Cortex of kidney (tissue), 1 donor: ENCODE measurements around the gene PCDHB16.
"Not testable (repeated sequence)": the region's sequence is repeated elsewhere in the genome, so short reads cannot be mapped to it uniquely, and the experiment has no call there.

ENCODE experiments used
- DNase-seq: peaks from one replicate; lab custom pipeline; 2025; lab: John Stamatoyannopoulos, UW

Gene PCDHB16

DNA sequence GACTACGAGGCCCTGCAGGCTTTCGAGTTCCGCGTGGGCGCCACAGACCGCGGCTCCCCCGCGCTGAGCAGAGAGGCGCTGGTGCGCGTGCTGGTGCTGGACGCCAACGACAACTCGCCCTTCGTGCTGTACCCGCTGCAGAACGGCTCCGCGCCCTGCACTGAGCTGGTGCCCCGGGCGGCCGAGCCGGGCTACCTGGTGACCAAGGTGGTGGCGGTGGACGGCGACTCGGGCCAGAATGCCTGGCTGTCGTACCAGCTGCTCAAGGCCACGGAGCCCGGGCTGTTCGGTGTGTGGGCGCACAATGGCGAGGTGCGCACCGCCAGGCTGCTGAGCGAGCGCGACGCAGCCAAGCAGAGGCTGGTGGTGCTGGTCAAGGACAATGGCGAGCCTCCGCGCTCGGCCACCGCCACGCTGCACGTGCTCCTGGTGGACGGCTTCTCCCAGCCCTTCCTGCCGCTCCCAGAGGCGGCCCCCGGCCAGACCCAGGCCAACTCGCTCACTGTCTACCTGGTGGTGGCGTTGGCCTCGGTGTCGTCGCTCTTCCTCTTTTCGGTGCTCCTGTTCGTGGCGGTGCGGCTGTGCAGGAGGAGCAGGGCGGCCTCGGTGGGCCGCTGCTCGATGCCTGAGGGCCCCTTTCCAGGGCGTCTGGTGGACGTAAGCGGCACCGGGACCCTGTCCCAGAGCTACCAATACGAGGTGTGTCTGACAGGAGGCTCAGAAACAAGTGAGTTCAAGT lies 2.1 kb downstream of the PCDHB16 start:
- not testable (repeated sequence) for DNase-seq

DNA sequence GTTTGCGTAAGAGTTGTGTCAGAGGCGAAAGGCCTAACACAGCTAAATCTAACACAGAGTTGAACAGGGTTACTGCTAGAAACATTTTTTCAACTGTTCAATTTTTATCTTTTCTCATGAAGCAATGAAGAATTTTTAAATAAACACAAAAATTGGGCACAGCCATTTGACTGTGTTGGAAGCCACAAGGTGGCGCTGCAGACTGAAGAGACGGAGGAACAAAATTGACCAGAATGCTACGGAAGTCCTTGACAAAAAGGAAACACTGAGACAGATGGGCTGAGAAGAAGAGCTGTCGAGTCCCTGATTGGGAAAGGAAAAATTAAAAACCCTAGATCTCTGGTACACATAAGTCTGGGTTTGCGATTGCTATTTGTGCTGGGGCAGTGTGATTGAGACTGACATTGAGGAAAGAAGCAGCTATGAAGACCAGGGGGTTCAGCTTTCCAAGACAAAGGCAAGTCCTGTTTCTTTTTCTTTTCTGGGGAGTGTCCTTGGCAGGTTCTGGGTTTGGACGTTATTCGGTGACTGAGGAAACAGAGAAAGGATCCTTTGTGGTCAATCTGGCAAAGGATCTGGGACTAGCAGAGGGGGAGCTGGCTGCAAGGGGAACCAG lies 4.8 kb downstream of the PCDHB16 start, which contains the start of gene PCDHB9:
PCDHB9 (plus strand) TSS at position 265 of the 616 bp plus-strand sequence; CDS start at position 423, 158 bp downstream.
- no peak for DNase-seq

DNA sequence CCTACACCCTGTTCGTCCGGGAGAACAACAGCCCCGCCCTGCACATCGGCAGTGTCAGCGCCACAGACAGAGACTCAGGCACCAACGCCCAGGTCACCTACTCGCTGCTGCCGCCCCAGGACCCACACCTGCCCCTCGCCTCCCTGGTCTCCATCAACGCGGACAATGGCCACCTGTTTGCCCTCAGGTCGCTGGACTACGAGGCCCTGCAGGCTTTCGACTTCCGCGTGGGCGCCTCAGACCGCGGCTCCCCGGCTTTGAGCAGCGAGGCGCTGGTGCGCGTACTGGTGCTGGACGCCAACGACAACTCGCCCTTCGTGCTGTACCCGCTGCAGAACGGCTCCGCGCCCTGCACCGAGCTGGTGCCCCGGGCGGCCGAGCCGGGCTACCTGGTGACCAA lies 6.5 kb downstream of the PCDHB16 start:
- DNase-seq = not testable (repeated sequence)

DNA sequence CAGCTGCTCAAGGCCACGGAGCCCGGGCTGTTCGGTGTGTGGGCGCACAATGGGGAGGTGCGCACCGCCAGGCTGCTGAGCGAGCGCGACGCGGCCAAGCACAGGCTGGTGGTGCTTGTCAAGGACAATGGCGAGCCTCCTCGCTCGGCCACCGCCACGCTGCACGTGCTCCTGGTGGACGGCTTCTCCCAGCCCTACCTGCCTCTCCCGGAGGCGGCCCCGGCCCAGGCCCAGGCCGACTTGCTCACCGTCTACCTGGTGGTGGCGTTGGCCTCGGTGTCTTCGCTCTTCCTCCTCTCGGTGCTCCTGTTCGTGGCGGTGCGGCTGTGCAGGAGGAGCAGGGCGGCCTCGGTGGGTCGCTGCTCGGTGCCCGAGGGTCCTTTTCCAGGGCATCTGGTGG lies 6.9 kb downstream of the PCDHB16 start:
- DNase-seq = not testable (repeated sequence)

DNA sequence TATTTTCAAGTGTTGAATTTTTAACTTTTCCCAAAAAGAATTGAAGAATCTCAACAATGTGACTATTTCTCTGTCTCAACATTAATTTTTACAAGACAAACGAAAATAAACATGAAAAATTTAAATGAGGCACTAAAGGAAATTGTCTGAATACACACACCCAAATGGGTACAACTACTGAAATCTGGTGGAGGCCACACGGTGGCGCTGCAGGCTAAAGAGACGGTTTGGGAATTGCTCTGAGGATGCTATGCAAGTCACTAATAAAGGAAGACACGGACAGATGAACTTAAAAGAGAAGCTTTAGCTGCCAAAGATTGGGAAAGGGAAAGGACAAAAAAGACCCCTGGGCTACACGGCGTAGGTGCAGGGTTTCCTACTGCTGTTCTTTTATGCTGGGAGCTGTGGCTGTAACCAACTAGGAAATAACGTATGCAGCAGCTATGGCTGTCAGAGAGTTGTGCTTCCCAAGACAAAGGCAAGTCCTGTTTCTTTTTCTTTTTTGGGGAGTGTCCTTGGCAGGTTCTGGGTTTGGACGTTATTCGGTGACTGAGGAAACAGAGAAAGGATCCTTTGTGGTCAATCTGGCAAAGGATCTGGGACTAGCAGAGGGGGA lies 10.0 kb downstream of the PCDHB16 start, which contains the start of gene PCDHB10:
PCDHB10 (plus strand) TSS at position 244 of the 616 bp plus-strand sequence; CDS start at position 444, 200 bp downstream.
- no peak for DNase-seq

DNA sequence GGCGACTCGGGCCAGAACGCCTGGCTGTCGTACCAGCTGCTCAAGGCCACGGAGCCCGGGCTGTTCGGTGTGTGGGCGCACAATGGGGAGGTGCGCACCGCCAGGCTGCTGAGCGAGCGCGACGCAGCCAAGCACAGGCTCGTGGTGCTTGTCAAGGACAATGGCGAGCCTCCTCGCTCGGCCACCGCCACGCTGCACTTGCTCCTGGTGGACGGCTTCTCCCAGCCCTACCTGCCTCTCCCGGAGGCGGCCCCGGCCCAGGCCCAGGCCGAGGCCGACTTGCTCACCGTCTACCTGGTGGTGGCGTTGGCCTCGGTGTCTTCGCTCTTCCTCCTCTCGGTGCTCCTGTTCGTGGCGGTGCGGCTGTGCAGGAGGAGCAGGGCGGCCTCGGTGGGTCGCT lies 12.1 kb downstream of the PCDHB16 start:
- DNase-seq = not testable (repeated sequence)

DNA sequence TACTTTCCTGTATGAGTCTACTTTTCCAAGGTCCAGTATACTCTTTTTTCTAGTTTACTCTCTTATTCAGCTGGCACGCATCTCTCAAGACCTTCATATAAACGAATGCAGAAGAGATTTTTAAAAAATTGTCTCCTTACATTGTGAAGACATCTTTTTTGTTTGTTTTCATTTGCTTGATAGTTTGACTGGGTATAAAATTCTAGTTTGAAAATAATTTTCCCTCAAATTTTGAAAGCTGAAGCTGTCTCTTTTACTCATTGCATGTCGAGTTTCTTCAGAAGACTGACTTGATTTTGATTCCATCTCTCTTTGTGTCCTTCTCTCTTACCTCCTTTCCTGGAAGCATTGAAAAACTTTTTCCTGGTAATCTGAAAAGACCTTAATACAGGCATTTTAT lies 14.2 kb downstream of the PCDHB16 start:
- no peak for DNase-seq

DNA sequence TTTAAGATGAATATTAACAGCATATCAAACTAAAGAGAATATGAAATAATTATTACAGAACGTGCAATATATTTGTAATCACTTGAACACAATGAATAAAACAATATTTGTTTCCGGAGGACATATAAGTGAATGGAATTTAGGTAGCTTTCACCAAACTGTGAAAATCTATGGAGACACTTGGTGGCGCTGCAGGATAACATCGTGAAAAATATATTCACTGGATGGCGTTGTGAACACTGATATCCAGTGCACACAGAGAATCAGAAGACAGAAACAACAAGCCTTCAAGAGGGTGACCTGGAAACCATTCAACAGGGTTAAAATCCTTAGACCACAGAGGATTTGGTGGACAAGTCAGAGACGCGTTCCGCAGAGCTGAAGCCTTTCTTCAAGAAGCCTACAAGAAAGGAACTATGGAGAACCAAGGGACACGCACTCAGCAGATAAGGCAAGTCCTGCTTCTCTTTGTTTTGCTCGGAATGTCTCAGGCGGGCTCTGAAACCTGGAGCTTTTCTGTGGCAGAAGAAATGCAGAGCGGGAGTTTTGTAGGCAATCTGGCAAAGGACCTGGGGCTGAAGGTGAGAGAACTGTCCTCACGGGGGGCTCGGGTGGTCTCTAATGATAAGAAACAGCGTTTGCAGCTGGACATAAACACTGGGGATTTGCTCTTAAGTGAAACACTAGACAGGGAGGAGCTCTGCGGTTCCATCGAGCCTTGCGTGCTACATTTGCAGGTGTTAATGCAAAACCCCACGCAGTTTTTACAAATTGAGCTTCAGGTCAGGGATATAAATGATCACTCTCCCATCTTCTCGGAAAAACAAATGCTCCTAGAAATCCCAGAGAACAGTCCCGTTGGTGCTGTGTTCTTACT lies 17.4 kb downstream of the PCDHB16 start, which contains the start of gene PCDHB11:
PCDHB11 (plus strand) TSS at position 269 of the 877 bp plus-strand sequence; CDS start at position 417, 148 bp downstream.
- DNase-seq = no peak

DNA sequence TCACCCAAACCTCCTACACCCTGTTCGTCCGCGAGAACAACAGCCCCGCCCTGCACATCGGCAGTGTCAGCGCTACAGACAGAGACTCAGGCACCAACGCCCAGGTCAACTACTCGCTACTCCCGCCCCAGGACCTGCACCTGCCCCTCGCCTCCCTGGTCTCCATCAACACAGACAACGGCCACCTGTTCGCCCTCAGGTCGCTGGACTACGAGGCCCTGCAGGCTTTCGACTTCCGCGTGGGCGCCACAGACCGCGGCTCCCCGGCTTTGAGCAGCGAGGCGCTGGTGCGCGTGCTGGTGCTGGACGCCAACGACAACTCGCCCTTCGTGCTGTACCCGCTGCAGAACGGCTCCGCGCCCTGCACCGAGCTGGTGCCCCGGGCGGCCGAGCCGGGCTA lies 18.9 kb downstream of the PCDHB16 start:
- DNase-seq = not testable (repeated sequence)

DNA sequence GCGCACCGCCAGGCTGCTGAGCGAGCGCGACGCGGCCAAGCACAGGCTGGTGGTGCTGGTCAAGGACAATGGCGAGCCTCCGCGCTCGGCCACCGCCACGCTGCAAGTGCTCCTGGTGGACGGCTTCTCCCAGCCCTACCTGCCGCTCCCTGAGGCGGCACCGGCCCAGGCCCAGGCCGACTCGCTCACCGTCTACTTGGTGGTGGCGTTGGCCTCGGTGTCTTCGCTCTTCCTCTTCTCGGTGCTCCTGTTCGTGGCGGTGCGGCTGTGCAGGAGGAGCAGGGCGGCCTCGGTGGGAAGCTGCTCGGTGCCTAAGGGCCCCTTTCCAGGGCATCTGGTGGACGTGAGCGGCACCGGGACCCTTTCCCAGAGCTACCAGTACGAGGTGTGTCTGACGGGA lies 19.5 kb downstream of the PCDHB16 start:
- DNase-seq = not testable (repeated sequence)

DNA sequence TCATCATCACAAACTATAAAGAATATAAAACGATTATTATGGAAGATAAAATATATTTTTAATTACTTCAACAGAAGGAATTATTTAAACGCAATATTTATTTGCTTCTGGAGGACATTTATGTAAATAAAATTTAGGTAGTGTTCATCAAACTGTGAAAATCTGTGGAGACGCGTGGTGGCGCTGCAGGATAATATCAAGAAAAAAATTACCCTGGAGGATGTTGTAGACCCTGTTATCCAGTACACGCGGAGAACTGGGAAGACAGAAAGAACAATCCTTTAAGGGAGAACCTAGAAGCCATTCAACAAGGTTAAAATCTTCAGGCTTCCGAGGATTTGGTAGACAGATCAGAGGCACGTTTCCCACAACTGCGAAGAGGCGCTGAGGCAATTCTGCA lies 26.3 kb downstream of the PCDHB16 start, which contains the start of gene PCDHB12:
PCDHB12 (plus strand) TSS at position 242 of the 400 bp plus-strand sequence. CDS start 189 bp downstream, outside the sequence.
- DNase-seq = no peak

DNA sequence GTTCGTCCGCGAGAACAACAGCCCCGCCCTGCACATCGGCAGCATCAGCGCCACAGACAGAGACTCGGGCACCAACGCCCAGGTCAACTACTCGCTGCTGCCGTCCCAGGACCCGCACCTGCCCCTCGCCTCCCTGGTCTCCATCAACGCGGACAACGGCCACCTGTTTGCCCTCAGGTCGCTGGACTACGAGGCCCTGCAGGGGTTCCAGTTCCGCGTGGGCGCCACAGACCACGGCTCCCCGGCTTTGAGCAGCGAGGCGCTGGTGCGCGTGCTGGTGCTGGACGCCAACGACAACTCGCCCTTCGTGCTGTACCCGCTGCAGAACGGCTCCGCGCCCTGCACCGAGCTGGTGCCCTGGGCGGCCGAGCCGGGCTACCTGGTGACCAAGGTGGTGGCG lies 28.1 kb downstream of the PCDHB16 start:
- DNase-seq = not testable (repeated sequence)

DNA sequence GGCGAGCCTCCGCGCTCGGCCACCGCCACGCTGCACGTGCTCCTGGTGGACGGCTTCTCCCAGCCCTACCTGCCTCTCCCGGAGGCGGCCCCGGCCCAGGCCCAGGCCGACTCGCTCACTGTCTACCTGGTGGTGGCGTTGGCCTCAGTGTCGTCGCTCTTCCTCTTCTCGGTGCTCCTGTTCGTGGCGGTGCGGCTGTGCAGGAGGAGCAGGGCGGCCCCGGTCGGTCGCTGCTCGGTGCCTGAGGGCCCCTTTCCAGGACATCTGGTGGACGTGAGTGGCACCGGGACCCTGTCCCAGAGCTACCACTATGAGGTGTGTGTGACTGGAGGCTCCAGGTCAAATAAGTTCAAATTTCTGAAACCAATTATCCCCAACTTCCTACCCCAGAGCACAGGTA lies 28.7 kb downstream of the PCDHB16 start:
- DNase-seq = not testable (repeated sequence)

DNA sequence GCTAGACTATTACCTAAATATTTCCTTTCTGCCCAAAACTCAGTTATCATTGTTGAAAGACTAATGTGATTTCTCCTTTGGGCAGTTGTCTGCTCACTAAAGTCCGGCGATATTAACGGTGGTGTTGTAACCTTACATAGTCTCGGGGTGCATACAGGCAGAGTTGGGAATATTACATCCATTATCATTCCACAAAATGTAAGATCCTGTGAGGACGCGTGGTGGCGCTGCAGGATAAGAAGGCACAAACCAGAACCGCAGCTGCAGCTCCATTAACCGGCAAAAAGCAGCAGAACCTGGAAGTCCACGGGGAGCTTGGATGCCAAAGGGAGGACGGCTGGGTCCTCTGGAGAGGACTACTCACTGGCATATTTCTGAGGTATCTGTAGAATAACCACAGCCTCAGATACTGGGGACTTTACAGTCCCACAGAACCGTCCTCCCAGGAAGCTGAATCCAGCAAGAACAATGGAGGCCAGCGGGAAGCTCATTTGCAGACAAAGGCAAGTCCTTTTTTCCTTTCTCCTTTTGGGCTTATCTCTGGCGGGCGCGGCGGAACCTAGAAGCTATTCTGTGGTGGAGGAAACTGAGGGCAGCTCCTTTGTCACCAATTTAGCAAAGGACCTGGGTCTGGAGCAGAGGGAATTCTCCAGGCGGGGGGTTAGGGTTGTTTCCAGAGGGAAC lies 31.6 kb downstream of the PCDHB16 start, which contains the start of gene PCDHB13:
PCDHB13 (plus strand) TSS at position 264 of the 684 bp plus-strand sequence; CDS start at position 469, 205 bp downstream.
- DNase-seq = not testable (repeated sequence)

DNA sequence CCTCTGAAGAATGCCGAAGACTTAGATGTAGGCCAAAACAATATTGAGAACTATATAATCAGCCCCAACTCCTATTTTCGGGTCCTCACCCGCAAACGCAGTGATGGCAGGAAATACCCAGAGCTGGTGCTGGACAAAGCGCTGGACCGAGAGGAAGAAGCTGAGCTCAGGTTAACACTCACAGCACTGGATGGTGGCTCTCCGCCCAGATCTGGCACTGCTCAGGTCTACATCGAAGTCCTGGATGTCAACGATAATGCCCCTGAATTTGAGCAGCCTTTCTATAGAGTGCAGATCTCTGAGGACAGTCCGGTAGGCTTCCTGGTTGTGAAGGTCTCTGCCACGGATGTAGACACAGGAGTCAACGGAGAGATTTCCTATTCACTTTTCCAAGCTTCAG lies 32.4 kb downstream of the PCDHB16 start:
- DNase-seq = not testable (repeated sequence)

DNA sequence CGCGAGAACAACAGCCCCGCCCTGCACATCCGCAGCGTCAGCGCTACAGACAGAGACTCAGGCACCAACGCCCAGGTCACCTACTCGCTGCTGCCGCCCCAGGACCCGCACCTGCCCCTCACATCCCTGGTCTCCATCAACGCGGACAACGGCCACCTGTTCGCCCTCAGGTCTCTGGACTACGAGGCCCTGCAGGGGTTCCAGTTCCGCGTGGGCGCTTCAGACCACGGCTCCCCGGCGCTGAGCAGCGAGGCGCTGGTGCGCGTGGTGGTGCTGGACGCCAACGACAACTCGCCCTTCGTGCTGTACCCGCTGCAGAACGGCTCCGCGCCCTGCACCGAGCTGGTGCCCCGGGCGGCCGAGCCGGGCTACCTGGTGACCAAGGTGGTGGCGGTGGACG lies 33.3 kb downstream of the PCDHB16 start:
- not testable (repeated sequence) for DNase-seq

DNA sequence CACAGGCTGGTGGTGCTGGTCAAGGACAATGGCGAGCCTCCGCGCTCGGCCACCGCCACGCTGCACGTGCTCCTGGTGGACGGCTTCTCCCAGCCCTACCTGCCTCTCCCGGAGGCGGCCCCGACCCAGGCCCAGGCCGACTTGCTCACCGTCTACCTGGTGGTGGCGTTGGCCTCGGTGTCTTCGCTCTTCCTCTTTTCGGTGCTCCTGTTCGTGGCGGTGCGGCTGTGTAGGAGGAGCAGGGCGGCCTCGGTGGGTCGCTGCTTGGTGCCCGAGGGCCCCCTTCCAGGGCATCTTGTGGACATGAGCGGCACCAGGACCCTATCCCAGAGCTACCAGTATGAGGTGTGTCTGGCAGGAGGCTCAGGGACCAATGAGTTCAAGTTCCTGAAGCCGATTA lies 33.8 kb downstream of the PCDHB16 start:
- DNase-seq = not testable (repeated sequence)

DNA sequence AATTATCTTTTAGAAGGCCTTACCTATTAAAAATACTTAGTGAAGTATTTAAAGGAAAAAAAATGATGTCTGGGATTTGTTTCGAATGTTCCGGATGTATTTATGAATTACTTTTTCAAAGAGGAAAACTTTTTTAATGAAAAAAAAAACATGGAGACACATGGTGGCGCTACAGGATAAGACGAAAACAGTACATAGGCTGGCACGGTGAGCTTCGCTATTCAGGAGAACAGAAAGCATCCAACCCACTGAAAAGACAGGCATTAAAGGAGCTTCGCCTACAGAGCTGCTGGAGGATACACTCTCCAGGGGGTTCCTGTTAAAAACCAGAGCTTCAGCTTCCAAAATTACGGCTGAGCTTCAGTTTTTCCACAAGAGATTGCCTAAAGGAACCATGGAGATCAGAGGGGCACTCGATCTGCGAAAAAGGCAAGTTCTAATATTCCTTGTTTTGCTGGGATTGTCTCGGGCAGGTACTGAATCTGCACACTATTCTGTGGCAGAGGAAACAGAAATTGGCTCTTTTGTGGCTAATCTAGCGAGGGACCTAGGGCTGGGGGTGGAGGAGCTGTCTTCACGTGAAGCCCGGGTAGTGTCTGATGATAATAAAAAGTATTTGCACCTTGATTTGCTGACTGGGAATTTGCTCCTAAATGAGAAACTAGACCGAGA lies 41.1 kb downstream of the PCDHB16 start, which contains the start of gene PCDHB14:
PCDHB14 (plus strand) TSS at position 232 of the 672 bp plus-strand sequence; CDS start at position 395, 163 bp downstream.
- no peak for DNase-seq

DNA sequence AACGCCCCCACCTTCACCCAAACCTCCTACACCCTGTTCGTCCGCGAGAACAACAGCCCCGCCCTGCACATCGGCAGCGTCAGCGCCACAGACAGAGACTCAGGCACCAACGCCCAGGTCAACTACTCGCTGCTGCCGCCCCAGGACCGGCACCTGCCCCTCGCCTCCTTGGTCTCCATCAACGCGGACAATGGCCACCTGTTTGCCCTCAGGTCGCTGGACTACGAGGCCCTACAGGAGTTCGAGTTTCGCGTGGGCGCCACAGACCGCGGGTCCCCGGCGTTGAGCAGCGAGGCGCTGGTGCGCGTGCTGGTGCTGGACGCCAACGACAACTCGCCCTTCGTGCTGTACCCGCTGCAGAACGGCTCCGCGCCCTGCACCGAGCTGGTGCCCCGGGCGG lies 42.7 kb downstream of the PCDHB16 start:
- DNase-seq = not testable (repeated sequence)

DNA sequence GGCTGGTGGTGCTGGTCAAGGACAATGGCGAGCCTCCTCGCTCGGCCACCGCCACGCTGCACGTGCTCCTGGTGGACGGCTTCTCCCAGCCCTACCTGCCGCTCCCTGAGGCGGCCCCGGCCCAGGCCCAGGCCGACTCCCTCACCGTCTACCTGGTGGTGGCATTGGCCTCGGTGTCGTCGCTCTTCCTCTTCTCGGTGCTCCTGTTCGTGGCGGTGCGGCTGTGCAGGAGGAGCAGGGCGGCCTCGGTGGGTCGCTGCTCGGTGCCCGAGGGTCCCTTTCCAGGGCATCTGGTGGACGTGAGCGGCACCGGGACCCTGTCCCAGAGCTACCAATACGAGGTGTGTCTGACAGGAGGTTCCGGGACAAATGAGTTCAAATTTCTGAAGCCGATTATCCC lies 43.2 kb downstream of the PCDHB16 start:
- DNase-seq = not testable (repeated sequence)
